ENCODE measurements around the gene CLK4. TPM values are rescaled to one million over a fixed set of nuclear protein-coding genes. Genes with fewer than 3 reads are reported as not detected.

CLK4 gene
- total RNA-seq, 1 experiment from 2014 or later: 9.8 TPM

- no peaks in the 10 kb centered on the region for H3K79me2 ChIP-seq (ENCODE audit: insufficient read depth, low read length)
- H3K36me3 ChIP-seq (ENCODE audit: control insufficient read depth in 1 of 2, insufficient read depth in 2 of 2, low read length in 2 of 2): no peaks in the 10 kb centered on the region
- H3K9me3 ChIP-seq (ENCODE audit: control insufficient read depth in 1 of 2, insufficient read depth in 1 of 2, low read depth in 1 of 2, low read length in 2 of 2): no peaks in the 10 kb centered on the region
- H3K4me2 ChIP-seq (ENCODE audit: low read length): no peak overlapping the region
- ChIA-PET CTCF (no interaction called here), RAD21 (ENCODE audit: low non-redundant PET in 1 of 2, low total read pairs in 2 of 2, uncharacterized antibody in 2 of 2, unreplicated experiment in 2 of 2) (no interaction called here), POLR2A (no interaction called here)
- no peak overlapping the region for H3K4me3 ChIP-seq (replicated peaks in 1 of 2; ENCODE audit: low read depth in 1 of 2, low read length in 2 of 2)
- H3K27ac ChIP-seq (ENCODE audit: low read depth, low read length): no peak overlapping the region
- intact Hi-C loops (cut with micrococcal nuclease): no loop called here
- no peaks in the 10 kb centered on the region for H3K9me2 ChIP-seq (ENCODE audit: insufficient read depth)
- no TSS peak for BruUV-seq (replicated peaks)
- H3K4me1 ChIP-seq (ENCODE audit: control insufficient read depth in 1 of 2, insufficient read depth in 2 of 2, low read length in 2 of 2): no peaks in the 10 kb centered on the region
- no peak for DNase-seq (ENCODE audit: low read depth, low spot score)
- no peaks in the 10 kb centered on the region for H3K27me3 ChIP-seq (ENCODE audit: insufficient read depth, low read length)
- no peak overlapping the region for H3K9ac ChIP-seq (ENCODE audit: low read length)
- no peak overlapping the region for H2AFZ ChIP-seq (ENCODE audit: low read depth, low read length, poor library complexity, severe bottlenecking)
- no peaks in the 10 kb centered on the region for H4K20me1 ChIP-seq (ENCODE audit: insufficient read depth)
- TF ChIP-seq, protein P1, sequence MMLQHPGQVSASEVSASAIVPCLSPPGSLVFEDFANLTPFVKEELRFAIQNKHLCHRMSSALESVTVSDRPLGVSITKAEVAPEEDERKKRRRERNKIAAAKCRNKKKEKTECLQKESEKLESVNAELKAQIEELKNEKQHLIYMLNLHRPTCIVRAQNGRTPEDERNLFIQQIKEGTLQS (IDR thresholded peaks at IDR 0.05): no peak
- TF ChIP-seq SP1 (IDR thresholded peaks at IDR 0.05; ENCODE audit: low read depth): no peak
- ATAC-seq: no peak
Observed at GRCh38 chr5:178564397-178564796, 62.5 kb downstream of the CLK4 start.

GRCh38 chr5:178563621-178564020 lies 63.2 kb downstream of the CLK4 start:
- Histone ChIP-seq H3K9ac (ENCODE audit: low read length) (no peak overlapping the region), H4K20me1 (ENCODE audit: insufficient read depth) (no peaks in the 10 kb centered on the region), H3K4me3 (replicated peaks in 1 of 2; ENCODE audit: low read depth in 1 of 2, low read length in 2 of 2) (no peak overlapping the region), H3K27ac (ENCODE audit: low read depth, low read length) (no peak overlapping the region), H3K4me2 (ENCODE audit: low read length) (no peak overlapping the region), H2AFZ (ENCODE audit: low read depth, low read length, poor library complexity, severe bottlenecking) (no peak overlapping the region), H3K9me2 (ENCODE audit: insufficient read depth) (no peaks in the 10 kb centered on the region), H3K4me1 (ENCODE audit: control insufficient read depth in 1 of 2, insufficient read depth in 2 of 2, low read length in 2 of 2) (no peaks in the 10 kb centered on the region), H3K36me3 (ENCODE audit: control insufficient read depth in 1 of 2, insufficient read depth in 2 of 2, low read length in 2 of 2) (no peaks in the 10 kb centered on the region), H3K27me3 (ENCODE audit: insufficient read depth, low read length) (no peaks in the 10 kb centered on the region), H3K9me3 (ENCODE audit: control insufficient read depth in 1 of 2, insufficient read depth in 1 of 2, low read depth in 1 of 2, low read length in 2 of 2) (no peaks in the 10 kb centered on the region), H3K79me2 (ENCODE audit: insufficient read depth, low read length) (no peaks in the 10 kb centered on the region)
- ChIA-PET POLR2A (no interaction called here), CTCF (no interaction called here), RAD21 (ENCODE audit: low non-redundant PET in 1 of 2, low total read pairs in 2 of 2, uncharacterized antibody in 2 of 2, unreplicated experiment in 2 of 2) (no interaction called here)
- ATAC-seq: no peak
- intact Hi-C loops (cut with micrococcal nuclease): no loop called here
- BruUV-seq (replicated peaks): no TSS peak
- DNase-seq (ENCODE audit: low read depth, low spot score): no peak
- TF ChIP-seq FOSL1 (IDR thresholded peaks at IDR 0.05; ENCODE audit: low read depth) (no peak), CEBPB (IDR thresholded peaks at IDR 0.05; ENCODE audit: low read depth) (no peak), SRF (IDR thresholded peaks at IDR 0.05; ENCODE audit: low read depth) (no peak), EGR1 (IDR thresholded peaks at IDR 0.05; ENCODE audit: low read depth) (no peak), RAD21 (IDR thresholded peaks at IDR 0.05; ENCODE audit: low read depth) (no peak), REST (IDR thresholded peaks at IDR 0.05; ENCODE audit: low read depth) (no peak), YY1 (IDR thresholded peaks at IDR 0.05; ENCODE audit: extremely low read depth, insufficient replicate concordance, low read depth, low read length) (no peak), ZBTB33 (IDR thresholded peaks at IDR 0.05; ENCODE audit: extremely low read depth, insufficient replicate concordance, low read length) (no peak), JUND (IDR thresholded peaks at IDR 0.05) (no peak), POLR2AphosphoS5 (IDR thresholded peaks at IDR 0.05; ENCODE audit: low read depth, low read length) (no peak)
- TF ChIP-seq, protein P2, sequence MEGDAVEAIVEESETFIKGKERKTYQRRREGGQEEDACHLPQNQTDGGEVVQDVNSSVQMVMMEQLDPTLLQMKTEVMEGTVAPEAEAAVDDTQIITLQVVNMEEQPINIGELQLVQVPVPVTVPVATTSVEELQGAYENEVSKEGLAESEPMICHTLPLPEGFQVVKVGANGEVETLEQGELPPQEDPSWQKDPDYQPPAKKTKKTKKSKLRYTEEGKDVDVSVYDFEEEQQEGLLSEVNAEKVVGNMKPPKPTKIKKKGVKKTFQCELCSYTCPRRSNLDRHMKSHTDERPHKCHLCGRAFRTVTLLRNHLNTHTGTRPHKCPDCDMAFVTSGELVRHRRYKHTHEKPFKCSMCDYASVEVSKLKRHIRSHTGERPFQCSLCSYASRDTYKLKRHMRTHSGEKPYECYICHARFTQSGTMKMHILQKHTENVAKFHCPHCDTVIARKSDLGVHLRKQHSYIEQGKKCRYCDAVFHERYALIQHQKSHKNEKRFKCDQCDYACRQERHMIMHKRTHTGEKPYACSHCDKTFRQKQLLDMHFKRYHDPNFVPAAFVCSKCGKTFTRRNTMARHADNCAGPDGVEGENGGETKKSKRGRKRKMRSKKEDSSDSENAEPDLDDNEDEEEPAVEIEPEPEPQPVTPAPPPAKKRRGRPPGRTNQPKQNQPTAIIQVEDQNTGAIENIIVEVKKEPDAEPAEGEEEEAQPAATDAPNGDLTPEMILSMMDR (IDR thresholded peaks at IDR 0.05 in 2 of 3, conservative IDR thresholded peaks at IDR 0.05 in 1 of 3; ENCODE audit: borderline replicate concordance in 1 of 3, insufficient read depth in 1 of 3, low read depth in 2 of 3, low read length in 2 of 3): no peak
- TF ChIP-seq, protein P1 (IDR thresholded peaks at IDR 0.05): no peak
